ENCODE measurements around the gene DLX3.

The DLX3 gene

DNA sequence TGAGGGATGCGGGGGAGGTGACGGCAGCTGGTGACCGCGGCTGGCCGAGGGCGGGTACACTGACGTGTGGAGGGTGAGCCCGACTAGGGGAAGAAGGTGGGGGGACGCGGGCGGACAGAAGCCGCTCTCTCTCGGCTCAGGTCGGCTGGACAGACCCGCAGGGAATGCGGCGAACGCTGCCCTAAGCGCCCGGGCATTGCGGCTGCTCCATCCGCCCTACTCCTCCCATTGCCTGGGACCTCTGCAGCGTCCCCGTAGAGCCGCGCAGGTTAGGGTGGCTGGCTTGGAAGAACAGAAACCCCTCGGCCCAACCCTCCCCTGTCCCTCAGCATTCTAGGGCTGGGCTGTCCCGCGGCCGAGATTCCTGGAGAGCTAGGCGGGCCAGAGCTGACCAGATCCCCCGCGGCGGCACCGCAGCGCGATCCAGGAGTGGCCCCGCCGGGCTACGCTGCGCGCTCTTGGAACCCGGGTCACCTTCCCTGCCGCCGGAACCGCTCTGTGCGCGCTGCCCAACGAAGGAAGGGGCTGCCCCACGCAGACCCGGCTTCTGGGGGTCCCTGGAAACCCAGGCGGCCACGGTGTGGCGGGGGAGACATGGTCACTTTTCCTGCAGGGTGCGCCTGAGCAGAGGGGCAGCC, 23.1 kb downstream of the DLX3 start:
- DNase-seq: no peak

- DNase-seq: no peak
These were observed 23.7 kb downstream of the DLX3 start for GRCh38 chr17:49971199-49971847.

- DNase-seq: no peak
These were observed 24.5 kb downstream of the DLX3 start for GRCh38 chr17:49970498-49970897.

GRCh38 chr17:49969795-49970389, 25.1 kb downstream of the DLX3 start:
- DNase-seq: no peak

- peak; percentile 63 for DNase-seq
These were observed 25.8 kb downstream of the DLX3 start, which contains the start of gene DLX4 for GRCh38 chr17:49969134-49969759. TSS of gene DLX4 (plus strand) at chr17:49969190. CDS start at chr17:49969469, 279 bp downstream.

DNA sequence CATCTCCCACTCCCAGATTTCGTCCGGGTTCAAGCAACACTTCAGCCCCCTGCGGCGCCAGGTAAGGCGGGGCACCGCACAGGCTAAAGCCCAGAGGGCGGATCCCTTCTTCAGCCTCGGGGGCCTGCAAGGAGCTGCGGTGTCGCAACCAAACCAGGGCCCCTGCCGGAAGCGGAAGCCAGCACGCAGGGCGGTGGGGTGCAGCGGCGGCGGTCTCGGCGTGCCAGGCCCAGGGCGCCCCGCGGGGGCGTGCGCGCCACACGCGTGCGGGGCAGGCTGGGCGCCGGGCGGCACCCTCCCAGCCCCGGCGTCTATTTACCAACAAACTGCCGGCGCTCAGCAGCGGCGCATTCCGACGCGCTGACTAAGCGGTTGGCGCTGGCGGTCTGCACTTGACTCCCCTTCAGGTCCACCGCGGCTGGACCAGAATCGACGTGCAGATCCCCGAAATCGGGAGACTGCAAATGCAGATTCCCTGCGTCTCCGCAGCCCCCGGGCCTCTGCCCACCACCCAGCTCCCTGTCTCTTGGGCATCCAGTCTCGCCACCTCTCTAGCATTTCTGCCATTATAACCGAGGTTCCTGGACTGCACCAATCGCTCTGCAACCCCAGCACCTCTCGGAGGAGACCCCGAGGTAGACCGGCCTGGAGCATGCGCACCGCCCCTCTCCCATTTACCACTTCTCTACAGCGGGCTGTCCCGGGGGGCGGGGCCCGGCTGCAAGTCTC, 26.5 kb downstream of the DLX3 start:
- peak; percentile 86 for DNase-seq

DNA sequence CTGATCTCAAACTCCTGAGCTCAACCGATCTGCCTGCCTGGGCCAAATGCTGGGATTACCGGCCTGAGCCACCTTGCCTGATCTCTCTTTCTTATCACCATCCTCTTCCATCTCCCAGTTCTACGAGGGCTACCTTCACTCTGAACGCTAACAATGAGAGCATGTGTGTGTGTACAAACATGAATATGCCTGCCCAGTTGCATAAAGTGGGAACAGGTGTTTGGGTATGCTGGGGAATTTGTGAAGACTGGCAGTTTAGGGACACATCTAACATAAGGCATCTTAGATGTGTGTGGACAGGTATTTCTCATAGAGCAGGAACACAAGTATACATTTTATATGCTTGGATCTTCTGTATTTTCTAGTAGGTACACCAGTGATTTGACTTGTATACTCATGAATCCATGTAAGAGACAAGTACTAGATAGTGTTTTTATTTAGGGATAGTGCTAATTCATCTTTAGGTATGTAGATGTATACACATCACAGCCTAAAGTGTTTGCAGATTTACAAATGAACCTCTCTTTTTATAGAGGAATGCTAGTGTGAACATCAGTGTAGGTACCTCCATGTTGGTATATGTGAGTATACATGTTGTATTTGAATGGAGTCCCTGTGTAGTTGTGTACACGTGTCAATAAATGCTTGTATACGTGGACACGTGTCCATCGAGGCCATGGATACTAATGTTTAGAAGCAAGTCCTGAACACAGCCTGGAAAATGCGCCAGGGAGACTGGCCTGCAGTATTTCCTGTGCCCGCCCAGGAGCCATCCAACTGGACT, 27.2 kb downstream of the DLX3 start:
- no peak for DNase-seq

DNA sequence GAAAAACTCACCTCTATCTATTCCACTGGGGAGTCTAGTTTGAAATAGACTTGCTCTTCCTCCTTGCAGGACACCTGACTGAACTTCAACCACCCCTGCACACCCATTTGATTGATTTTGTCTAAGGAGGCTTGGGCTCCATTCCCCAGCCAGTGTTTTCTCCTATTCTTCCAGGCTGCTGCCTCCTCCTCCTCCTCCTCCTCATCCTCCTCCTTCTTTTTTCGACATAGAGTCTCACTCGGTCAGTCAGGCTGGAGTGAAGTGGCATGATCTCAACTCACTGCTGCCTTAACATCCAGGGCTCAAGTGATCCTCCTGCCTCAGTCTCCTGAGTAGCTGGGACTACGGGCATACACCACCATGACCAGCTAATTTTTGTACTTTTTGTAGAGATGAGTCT, 27.8 kb downstream of the DLX3 start:
- no peak for DNase-seq

- DNase-seq: no peak
These were observed 28.3 kb downstream of the DLX3 start for GRCh38 chr17:49966767-49967166.

DNA sequence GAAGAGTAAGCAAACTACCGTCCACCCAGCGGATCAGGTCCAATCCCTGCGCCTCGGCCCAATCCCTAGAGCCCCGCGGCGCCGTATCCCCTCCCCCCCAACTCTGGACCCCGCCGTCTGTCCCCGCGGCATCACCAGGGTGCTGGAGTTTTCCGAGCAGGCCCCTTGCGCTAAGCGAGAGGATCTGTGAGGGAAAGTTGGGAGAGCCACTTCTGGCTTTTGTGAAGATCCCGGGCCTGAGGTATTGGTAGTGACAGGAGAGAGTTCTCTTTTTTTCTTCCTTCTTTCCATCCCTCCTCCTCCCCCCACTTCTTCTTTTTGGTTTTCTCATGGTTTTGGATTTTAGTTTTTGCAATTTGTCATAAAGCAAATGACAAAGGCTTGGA, 29.5 kb downstream of the DLX3 start:
- DNase-seq: no peak

GRCh38 chr17:49964769-49965523, 30.1 kb downstream of the DLX3 start:
- DNase-seq: peak; percentile 69

- DNase-seq: no peak
These were observed 30.7 kb downstream of the DLX3 start for GRCh38 chr17:49964303-49964768.

GRCh38 chr17:49963626-49964302, 31.3 kb downstream of the DLX3 start:
- no peak for DNase-seq

GRCh38 chr17:49963309-49963625, 31.8 kb downstream of the DLX3 start:
- DNase-seq: no peak

DNA sequence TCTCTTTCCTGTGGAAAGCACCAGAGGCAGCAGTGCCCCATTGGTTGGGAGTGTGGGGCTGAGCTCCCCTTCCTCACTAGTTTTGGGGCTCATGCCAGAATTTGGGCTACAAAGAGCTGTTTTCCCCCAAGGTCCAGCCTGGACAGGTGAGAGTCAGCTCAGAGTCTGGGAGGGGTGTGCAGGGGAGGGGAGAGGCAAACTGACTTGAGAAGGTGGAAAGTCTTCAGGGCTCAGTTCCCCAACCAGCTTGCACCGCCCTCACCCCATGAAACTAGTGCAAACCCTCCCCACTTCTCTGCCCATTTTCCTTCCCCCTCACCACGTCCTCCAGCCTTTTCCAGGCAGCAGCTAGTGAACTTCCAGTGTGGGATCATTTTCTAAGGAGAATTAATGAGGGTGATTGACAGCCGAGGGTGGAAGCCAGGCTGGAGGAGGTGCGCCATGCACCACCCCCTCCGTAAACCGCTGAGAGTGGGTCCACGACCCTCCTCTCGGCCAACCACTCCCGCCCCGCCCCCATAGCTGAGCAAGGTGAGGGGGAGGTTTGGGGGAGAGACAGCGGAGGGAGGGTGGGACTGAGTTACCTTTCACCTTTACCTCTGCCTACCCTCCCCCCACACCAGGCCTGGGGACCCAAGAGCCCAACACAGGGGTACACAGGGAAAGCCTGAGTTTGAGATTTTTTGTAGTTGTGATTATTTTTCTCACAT, 32.3 kb downstream of the DLX3 start:
- no peak for DNase-seq

GRCh38 chr17:49959183-49959935, 35.7 kb downstream of the DLX3 start:
- DNase-seq: no peak

DNA sequence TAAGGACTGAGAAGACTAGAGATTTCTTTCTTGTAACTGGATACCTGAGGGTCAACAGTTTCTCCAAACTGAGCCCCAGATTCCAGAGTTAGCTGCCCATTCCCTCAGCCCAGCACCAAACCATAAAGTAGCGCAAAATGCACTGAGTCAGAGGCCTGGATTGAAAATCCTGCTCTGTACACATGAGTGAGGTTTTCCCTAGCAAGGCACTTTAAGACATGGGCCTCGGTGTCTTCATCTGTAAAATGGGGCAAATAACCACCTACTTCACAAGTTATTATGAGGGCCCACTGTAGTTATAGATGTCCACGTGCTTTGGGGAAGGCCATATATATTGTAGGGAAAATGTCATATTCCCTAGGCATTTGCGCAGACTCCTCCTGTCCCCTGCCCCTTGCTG, 36.3 kb downstream of the DLX3 start:
- no peak for DNase-seq

GRCh38 chr17:49957350-49957749, 37.7 kb downstream of the DLX3 start:
- DNase-seq: no peak

DNA sequence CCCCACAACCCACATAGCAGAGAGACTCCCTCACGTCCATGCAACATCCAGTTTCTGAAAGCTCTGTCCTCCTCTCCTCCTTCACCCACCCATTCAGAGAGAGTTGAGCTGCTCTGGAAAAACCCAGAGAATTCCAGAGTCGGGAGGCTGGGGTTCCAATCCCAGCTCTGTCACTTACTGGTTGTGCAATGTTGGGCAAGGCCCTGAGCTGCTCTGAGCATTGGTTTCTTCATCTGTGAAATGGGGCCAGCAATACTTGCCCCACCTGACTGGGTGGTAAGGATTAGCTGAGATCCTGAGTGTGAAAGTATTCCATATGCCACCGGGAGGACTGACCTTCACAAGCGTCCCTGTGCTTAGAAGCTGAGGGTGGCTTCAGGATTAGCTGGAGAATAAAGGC, 38.2 kb downstream of the DLX3 start:
- DNase-seq: no peak

- DNase-seq: no peak
These were observed 39.9 kb downstream of the DLX3 start for GRCh38 chr17:49955157-49955556.
